BLaER1 (cell line): ENCODE data around the gene ADGRL4.

Source experiments
- H3K27ac ChIP-seq: shearing (Covaris generic); formaldehyde crosslinking; 2 replicates; pipeline ENCODE4 v1.8.1; 2022
- H3K27me3 ChIP-seq: shearing (Covaris generic); formaldehyde crosslinking; 2 replicates; pipeline ENCODE4 v1.8.1; 2022
- H3K36me3 ChIP-seq: shearing (Covaris generic); formaldehyde crosslinking; 2 replicates; pipeline ENCODE4 v1.8.1; 2022
- H3K4me1 ChIP-seq: shearing (Covaris generic); formaldehyde crosslinking; 2 replicates; pipeline ENCODE4 v1.8.1; 2022
- H3K4me2 ChIP-seq: shearing (Covaris generic); formaldehyde crosslinking; 2 replicates; pipeline ENCODE4 v1.8.1; 2022
- H3K4me3 ChIP-seq: shearing (Covaris generic); formaldehyde crosslinking; 2 replicates; pipeline ENCODE4 v1.8.1; 2022
- H3K9ac ChIP-seq: shearing (Covaris generic); formaldehyde crosslinking; 2 replicates; pipeline ENCODE4 v1.8.1; 2022
- H3K9me3 ChIP-seq: shearing (Covaris generic); formaldehyde crosslinking; 2 replicates; pipeline ENCODE4 v1.8.1; 2022
- H4K20me1 ChIP-seq: shearing (Covaris generic); formaldehyde crosslinking; 2 replicates; pipeline ENCODE4 v1.8.1; 2022
- Cebpa-rat ChIP-seq: shearing (Covaris generic); IDR thresholded peaks from 2 replicates; pipeline ENCODE4 v1.8.1; 2022

The ADGRL4 gene

GRCh38 chr1:78843111-78843510 lies 163.4 kb downstream of the ADGRL4 start:
- Histone ChIP-seq H3K9ac (no peak overlapping the region), H3K27me3 (no peaks in the 10 kb centered on the region), H3K4me1 (no peaks in the 10 kb centered on the region; the same call in 1 of the 2 replicates), H3K27ac (no peak overlapping the region), H3K9me3 (no peaks in the 10 kb centered on the region), H3K36me3 (no peaks in the 10 kb centered on the region), H3K4me3 (no peak overlapping the region), H3K4me2 (no peak overlapping the region), H4K20me1 (no peaks in the 10 kb centered on the region)
- TF ChIP-seq Cebpa-rat = no peak

GRCh38 chr1:78840453-78841271 lies 165.9 kb downstream of the ADGRL4 start:
- no peak overlapping the region for H3K27ac ChIP-seq

More at GRCh38 chr1:78840453-78841271, 165.9 kb downstream of the ADGRL4 start:
- no peaks in the 10 kb centered on the region for H3K27me3 ChIP-seq
- H3K4me1 ChIP-seq = no peaks in the 10 kb centered on the region; the same call in 1 of the 2 replicates
- no peaks in the 10 kb centered on the region for H4K20me1 ChIP-seq
- H3K4me2 ChIP-seq = no peak overlapping the region
- no peaks in the 10 kb centered on the region for H3K36me3 ChIP-seq
- H3K9me3 ChIP-seq = no peaks in the 10 kb centered on the region
- TF ChIP-seq Cebpa-rat = no peak
- H3K4me3 ChIP-seq = no peak overlapping the region
- no peak overlapping the region for H3K9ac ChIP-seq
